Stimulated activated CD4-positive, alpha-beta T cell treated with anti-CD3 and anti-CD28 coated beads, Interleukin-15, amount 100 ng/mL, for 1 hour (primary cell): ENCODE measurements around the gene TENM4.

Source experiments
- DNase-seq, 2 donors: peaks; one replicate each; pipeline ENCODE4 v3.0.0-alpha.2; 2020; ENCODE audit warnings: low read depth in 1 of 2, low spot score in 1 of 2

The TENM4 gene

DNA sequence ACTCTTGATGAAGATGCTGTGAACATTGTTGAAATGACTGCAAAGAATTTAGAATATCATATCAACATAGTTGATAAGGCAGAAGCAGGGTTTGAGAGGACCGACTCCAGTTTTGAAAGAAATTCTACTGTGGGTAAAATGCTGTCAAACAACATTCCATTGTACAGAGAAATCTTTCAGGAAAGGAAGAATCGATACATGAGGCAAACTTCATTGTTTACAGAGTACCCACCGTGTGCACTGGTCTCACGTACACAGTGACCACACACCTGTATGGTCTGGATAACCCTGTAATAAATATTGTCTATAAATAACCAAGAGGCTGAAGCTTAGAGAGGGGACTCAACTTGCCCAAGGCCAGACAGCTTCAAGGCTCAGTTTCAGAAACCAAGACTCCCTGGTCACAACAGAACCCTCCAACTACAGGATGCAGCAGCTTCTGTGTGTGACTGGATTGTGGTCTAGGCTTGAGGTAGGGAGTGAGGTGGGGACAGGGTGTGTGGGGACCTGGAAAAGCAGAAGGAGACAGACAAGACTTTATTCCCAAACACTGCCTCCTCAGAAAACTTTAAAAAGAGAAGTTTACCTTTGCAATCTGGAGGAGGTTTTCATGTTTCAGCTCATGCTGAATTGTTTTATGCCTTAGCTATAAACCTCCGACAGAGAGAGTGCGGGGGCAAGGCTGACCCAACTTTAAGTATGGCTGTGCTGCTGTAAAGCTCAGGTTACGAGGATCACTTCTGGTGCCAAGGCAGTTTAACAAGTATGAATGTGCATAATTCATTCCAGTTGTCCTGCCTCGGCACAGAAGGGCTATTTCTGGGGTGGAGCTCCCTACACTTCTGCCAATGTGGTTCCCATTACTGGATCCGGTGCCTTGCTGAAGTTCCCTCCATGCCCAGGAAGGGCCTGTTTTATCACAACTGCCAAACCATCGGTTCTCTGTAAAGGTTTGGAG is 493.6 kb downstream of the TENM4 start:
- DNase-seq: no peak

DNA sequence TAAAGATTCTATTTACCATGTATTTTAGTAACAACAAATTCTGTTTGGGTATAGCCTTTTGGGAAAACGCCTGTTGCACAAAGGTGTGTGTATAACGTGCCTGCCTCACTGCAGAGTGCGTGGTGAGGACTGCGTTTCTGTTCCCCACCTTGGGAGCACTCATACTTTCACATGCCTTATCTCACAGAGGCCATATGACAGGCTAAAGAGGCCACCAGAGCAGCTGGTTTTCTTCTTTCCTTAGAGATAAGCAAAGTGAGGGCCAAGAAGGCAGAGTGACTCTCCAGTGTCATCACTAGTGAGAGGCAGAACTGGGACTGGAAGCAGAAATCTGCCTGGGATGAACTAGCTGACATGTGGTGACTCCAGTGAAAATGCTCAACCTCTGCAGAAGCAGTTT is 497.0 kb downstream of the TENM4 start:
- DNase-seq: no peak

DNA sequence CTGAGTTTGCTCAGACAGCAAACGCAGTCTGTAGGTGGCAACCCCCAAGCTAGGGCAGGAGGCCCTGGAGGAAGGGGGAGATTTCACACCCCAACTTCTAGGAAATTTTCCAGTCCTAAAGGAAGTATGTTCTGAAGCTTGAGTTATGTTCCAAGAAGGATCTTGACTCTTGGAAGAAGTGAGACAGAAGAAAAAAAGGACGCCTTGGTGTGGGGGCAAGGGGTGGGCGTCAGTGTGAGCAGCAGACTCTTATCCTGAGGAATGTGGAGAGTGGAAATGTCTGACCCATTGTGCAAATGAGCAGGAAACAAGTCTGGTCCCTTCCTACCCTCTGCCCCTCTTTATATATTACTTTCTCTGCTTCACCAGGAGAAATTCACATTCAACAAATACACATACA is 497.7 kb downstream of the TENM4 start:
- no peak for DNase-seq

DNA sequence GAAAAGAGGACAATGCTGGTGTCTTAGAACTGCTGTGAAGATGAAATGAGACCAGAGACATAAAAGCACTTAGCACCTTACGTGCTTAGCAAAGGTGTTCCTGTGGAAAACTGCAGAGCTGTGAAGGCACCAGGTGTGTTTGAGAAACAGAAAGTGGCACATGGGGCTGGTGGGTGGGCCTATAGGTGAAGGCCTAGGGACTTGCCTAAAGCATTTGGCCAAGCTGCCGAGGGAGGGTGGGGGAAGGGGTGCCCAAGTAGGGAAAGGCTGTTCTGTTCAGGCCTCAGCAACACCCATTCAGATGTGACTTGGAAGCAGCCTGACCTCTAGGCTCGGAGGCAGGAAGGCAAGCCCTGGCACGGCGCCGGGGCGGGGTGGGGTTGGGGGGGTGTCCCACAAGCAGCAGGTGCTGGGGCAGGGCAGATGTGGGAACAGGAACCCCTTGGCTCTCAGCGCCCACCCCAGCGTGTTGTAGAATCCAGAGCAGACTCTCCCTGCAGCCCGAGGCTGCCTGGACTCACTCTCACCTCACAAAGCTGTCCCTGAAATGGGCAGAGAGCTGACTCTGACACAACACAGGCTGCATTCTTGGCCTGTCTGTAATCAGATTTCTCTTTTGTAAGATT is 499.5 kb downstream of the TENM4 start:
- DNase-seq: no peak

DNA sequence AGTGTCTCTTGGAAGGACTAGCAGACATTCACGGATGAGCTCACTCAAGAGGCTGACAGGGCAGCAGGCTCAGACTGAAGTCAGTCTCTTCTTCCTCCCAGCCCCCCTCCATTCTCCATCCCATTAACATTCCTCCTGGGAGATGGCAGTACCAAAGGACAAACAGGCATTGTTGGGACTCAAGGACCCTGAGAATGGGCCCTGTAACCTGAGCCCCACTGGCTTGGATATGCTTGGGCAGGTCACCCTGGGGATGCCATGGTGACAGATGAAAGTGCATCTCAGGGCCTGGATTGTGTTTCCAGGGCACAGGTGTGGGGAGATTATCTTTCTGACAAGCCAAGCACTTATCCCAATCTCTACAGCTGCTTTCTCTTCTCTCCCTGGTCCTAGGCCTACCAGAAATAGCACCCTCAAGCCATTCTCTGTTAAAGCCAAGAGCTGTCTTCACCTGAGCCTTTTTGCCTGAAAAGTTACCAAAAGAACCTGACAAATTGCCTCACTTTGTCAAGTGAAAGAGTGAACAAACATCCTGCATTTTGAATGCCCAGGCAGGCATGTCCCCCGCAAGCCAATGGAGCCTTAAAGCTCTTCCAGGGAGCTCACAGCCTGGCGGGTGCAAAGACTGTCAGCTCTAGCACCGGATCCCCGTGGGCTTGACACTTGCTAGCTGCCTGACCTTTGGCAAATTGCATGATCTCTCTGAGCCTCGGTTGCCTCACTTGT is 500.2 kb downstream of the TENM4 start:
- DNase-seq: no peak

DNA sequence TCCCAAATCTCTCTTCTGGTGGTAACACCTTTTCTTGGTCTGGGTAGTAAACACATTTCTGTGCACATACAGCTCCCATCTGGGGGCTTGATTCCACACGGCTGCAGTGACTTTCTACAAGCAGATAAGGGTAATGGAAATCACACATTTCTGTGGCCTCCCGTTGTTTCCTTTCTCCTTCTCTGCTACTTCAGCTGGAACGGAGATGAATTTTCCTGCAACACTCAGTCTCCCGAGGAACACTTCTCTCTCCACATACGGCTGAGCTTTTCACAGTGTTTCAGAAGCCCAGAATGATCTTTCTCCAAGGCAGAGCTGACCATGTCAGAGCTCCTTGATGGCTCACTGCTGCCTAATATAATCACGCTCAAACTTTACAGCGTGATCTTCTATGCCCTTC is 501.9 kb downstream of the TENM4 start:
- no peak for DNase-seq

DNA sequence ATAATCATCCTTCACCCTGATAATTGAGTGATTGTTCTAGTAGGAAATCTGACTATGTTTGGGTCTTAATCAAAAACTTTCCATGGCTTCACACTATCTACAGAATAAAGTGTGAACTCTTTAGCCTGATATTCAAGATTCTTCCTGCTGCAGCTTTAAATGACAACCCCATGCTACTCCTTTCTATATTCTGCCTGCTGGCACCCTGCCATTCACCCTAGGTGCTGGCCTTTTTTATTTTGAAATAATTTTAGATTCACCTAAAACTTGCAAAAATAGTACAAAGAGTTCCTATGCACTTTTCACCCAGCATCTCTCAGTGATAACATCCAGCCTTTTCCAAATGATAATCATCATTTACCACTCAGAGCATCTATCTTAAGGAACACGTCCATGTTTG is 502.8 kb downstream of the TENM4 start:
- DNase-seq: no peak

DNA sequence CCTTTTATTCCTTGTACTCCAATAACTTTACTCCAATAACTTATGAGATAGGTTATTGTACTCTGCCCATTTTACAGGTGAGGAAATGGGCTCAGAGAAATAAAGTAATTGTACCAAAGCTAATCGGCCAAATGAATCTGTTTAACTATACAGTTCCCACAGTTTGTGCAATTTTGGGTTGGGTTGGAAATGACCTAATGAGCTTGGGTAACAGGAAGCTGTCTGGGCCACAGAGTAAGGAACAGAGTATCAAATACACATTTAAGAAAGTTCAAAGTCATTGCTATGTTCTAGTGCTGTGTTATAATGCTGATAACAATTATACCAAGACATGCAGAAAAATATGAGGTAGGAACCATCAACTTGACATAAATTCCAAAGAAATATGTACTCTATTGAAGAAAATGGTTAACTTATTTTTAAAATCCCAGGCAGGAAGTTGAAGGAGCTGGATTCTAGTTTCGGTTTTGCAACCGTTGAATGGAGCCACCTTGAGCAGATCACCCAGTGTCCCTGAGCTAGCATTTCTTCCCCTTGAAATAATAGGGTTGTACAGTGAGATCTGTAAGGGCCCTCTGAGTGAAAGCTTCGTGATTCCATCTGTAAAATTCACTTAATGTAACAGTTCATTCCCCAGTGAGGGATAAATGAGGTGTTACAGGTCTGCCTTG is 505.3 kb downstream of the TENM4 start:
- DNase-seq: no peak

DNA sequence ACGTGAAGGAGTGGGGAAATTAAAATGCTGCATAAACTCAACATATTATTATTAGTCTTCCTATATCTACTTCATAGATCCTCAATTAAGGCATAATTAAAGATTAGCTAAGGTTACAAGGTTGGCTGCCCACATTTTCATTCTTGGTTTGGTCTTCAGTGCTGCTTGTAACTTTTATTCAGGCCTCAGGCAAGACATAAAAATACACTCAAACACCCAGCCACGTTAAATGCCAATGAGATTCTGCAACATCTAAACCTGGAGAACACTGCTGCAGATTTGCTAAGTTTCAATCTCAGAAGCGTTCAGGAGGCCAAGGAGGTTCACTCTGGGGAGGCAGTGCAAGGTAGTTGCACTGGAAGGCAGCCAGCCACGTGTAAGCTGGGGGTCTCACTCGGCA is 507.5 kb downstream of the TENM4 start:
- DNase-seq: no peak

DNA sequence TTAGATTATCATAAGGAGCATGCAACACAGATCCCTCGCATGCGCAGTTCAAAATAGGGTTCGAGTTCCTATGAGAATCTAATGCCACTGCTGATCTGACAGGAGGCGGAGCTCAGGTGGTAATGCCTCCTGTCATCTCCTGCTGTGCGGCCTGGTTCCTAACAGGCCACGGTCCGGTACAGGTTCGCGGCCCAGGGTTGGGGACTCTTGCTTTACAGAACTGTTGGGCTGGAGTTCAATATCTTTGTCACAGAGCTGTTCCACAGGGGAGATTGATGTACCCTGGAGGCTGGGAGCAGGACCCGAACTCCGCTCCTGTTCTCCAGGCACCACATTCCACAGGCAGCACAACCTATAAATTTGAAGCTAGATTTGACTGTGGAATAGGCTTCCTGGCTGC is 508.1 kb downstream of the TENM4 start:
- no peak for DNase-seq

DNA sequence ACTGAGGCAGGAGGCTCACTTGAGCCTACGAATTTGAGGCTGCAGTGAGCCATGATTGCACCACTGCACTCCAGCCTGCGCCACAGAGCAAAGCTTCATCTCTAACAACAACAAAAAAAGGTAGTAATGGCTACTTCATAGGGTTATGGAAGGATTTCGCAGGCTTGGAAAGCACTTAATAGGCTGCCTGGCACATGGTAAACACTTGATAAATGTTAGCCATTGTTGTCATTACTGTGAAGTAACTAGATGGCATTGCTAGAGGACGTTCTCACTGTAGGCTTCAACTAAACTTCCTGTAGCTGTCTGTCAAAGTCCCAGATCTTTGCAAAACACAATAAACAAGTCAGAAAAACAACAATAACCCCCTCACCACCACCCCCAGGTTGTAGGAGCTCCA is 508.9 kb downstream of the TENM4 start:
- DNase-seq: no peak

DNA sequence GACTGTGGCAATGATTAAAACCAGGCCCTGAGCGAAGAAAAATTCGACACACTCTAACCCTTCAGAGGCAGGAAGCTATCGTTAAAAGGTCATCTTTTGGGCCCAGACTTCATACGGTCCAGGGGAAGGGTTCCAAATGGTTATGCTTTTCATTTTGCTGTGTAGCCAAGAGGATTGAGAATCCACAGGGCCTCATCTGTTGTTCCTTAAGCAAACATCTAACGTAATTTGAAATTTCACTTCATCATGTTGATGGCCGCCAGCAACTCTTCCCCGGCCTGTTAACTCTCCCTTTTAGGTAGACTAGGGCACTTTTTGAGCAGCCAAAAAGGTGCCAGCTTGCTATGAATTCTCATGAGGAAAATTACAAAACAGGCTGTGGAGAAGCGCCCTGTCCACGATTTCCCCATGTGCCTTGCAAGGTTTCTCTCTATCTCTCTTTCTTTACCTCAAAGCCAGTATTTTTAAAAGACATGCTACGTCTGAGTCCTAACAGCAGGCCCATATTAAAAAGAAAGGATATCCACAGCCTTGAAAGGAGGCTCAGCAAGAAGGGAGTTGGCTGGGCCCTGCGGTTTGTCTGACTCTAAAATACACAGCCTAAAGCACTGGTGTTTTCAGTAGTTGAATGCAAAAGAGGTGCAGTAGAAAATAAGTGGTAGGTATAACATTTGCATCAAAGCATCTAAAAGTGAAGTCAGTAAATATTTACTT is 509.9 kb downstream of the TENM4 start:
- no peak for DNase-seq

DNA sequence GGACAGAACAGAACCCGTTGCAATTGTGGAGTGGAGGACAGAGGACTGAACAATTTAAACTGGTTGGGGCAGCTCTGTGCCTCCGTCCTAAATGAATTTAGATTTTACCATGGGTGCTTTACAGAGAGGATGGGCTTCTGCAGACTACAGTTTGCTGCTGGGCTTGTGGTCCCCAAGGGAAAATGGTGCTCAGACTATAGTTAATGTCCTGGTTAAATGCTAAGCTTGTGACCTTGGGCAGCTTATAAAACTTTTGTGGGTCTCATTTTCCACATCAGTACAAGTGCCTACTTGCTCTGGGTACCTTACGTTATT is 511.0 kb downstream of the TENM4 start:
- no peak for DNase-seq

DNA sequence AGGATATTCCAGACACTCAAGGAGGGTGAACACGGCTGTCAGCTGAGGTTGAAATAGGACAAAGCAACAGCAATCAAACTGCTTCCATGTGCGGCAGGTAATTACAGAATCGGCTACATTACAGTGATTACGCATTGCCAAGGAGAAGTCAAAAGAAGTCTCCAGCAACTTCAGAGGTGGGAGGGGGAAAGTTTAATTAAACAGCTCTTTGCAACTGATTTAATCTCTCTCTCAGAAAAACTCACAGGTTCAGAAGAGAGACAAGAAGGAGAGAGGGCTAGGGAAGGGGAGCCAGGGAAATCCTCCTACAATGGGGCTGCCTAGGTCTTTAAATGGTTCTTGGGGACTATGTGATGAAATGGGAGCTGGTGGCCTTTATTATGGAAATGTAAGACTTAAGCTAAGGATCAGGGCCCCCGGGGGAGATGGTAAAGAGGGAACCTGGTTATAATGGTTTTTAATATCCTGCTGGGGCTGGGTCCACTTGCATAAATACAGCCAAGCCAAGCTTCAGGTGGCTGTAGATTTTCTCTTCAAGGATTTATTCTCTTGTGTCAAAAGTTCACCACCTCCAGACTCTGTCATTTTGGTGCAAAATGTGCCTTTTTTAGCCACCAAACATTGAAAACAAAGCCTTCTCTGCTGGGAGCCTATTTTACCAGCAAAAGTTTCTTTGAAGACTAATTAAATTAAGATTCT is 511.5 kb downstream of the TENM4 start:
- DNase-seq: no peak

DNA sequence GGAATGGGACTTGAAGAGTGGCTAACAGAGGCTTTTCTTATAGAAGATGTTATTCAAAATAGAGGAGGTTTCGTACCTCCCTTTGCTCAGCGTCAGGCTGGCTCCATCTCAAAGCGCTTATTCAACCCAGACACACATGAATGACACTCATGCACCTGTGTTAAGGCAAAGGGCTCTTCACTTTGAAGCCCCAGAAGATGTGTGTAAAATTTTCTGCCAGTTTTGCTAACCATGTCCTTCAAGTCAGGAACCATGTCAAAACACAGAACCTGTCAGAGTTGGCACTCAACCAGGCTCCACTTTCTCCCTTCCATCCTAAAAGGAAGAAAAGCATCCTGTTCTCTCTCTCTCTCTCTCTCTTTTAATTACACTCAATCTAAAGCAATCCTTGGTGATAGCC is 513.3 kb downstream of the TENM4 start:
- DNase-seq: no peak

DNA sequence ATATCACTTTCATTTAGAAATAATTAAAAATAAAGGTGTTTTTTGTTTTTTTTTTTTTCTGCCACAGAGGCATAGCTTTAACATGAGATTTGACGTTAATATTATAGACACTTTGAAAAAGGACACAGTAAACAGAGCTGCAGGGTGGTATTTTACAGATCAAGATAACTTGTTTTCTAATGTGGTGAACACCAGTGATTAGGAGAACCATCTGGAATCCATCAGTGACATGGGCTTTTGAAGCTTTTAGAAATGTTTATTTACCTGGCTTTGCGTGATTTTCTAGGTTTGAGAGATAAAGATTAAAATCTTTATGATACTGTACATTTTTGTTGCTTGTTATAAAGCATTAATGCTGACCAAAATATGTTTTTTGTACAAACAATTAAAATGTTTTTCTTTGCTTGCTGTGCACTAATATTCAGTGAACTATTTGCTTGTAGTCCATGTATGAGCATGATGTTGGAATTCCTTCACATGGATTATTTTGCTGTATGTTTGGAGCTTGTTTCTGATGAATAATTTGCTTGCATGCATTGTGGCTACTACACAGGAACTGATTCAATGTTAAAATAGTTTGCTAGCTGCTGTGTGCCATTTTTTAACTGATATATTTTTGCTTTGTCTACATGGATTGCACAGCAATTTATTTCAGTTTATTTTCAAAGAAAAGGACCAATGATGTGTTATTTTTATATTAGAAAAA is 514.0 kb downstream of the TENM4 start:
- no peak for DNase-seq

DNA sequence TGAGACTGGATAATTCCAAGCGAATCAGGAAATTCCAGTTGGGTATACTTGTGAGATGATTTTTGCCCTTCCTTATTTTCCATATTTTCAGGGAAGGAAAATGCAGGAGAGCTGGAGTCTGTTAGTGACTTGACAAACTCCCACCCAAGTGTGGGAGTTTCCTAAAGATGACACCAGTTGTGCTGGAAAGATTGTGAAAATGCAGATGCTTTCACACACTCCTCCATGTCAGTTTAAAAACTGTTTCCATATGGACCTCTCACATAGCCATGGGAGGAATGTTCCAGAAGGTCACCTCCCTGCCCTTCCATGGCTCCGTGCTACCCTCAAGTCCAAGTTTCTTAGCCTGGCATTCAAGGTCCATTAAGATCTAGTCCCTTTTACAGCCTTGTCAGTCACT is 515.4 kb downstream of the TENM4 start:
- DNase-seq: no peak

DNA sequence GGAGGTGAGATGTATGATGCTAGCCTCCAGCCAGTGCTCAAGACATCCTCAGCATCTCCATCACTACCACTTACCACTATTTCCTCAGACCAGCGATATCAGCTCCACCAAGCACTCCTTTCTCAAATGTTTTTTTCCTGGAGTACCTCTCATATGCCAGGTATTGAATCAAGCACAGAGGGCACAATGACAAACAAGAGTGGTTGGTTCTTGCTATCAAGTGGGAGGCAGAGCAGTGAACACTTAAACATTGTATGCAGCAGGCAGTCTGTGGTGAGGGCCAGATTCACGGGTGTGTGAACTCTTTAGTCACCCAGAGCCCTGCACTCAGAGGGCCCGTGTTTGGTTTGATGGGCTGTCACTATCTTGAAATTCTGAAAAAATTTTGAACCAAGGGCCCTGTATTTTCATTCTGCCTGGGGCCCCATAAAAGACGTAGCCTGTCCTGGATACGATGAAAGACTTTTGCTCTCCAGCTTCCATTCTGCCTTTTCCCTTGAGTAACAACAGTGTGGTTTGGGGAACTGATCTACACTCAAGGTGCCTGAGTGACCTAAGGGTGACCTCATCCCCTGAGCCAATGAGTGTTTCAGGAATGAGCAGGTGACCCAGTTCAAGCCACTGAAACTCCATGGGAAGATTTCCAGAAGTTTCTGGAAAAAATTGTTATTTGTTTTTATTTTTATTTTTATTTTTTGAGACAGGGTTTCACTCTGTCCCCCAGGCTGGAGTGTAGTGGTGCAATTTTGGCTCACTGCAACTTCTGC is 517.8 kb downstream of the TENM4 start:
- no peak for DNase-seq

DNA sequence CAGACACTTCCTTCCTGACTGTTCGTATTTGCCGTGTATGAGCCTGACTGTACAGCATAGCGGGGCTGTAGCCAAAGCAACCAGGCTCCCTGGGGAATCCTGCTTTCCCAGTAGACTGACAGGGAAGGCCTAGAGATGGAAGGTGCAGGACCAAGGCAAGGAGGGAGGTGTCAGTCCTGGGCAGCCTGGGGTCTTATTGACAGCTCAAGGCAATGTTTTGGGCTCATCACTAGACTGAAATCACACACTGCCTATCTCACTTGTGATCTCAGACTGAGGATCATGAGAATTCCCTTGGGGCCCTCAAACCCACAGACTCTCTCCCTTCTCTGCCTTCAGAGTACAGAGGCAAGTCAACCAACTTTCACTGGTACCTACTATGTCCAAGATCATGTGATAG is 519.3 kb downstream of the TENM4 start:
- no peak for DNase-seq
